ENCODE measurements around the gene TMEM45B.
A peak's percentile ranks its signal among the peaks of the same experiment; 100 is the strongest.
"Not testable (repeated sequence)": the region's sequence is repeated elsewhere in the genome, so short reads cannot be mapped to it uniquely, and the experiment has no call there.

TMEM45B gene

GRCh38 chr11:129853518-129854231 lies 38.0 kb downstream of the TMEM45B start:
- peak; percentile 94 for DNase-seq

GRCh38 chr11:129854232-129854805 lies 38.7 kb downstream of the TMEM45B start:
- DNase-seq: peak; percentile 40

GRCh38 chr11:129855086-129855485 lies 39.4 kb downstream of the TMEM45B start:
- DNase-seq: no peak

- DNase-seq: no peak
Observed at GRCh38 chr11:129856036-129856435, 40.4 kb downstream of the TMEM45B start.

- no peak for DNase-seq
Observed at GRCh38 chr11:129861702-129862522, 46.3 kb downstream of the TMEM45B start.

GRCh38 chr11:129864811-129865210 lies 49.2 kb downstream of the TMEM45B start:
- DNase-seq: no peak

GRCh38 chr11:129865701-129866100 lies 50.1 kb downstream of the TMEM45B start:
- DNase-seq: no peak

GRCh38 chr11:129866311-129866710 lies 50.7 kb downstream of the TMEM45B start:
- DNase-seq: no peak

- DNase-seq: not testable (repeated sequence)
Observed at GRCh38 chr11:129868626-129869025, 53.0 kb downstream of the TMEM45B start.

GRCh38 chr11:129871914-129872313 lies 56.3 kb downstream of the TMEM45B start:
- DNase-seq: no peak

GRCh38 chr11:129880311-129880710 lies 64.7 kb downstream of the TMEM45B start:
- no peak for DNase-seq

- DNase-seq: peak; percentile 42
Observed at GRCh38 chr11:129881570-129882170, 66.0 kb downstream of the TMEM45B start.

GRCh38 chr11:129884581-129884980 lies 68.9 kb downstream of the TMEM45B start:
- DNase-seq: no peak

GRCh38 chr11:129885381-129885780 lies 69.7 kb downstream of the TMEM45B start:
- no peak for DNase-seq

- no peak for DNase-seq
Observed at GRCh38 chr11:129888451-129888850, 72.8 kb downstream of the TMEM45B start.

GRCh38 chr11:129894278-129895125 lies 78.9 kb downstream of the TMEM45B start:
- peak; percentile 21 for DNase-seq

- peak; percentile 82 for DNase-seq
Observed at GRCh38 chr11:129895126-129896041, 79.7 kb downstream of the TMEM45B start, which contains the start of gene NFRKB. NFRKB (minus strand) TSS chr11:129895578; CDS start chr11:129892849, 2,729 bp downstream.

GRCh38 chr11:129896062-129896461 lies 80.4 kb downstream of the TMEM45B start:
- no peak for DNase-seq

- DNase-seq: no peak
Observed at GRCh38 chr11:129905402-129905801, 89.8 kb downstream of the TMEM45B start.

Measured in RPMI8226 (cell line).